ENCODE results near the gene WNT3A. TPM values are rescaled to one million over a fixed set of nuclear protein-coding genes. Genes with fewer than 3 reads are reported as not detected.

The WNT3A gene
- total RNA-seq, 1 experiment from 2014 or later = 1.0 TPM

GRCh38 chr1:227987181-227987580 lies 19.6 kb upstream of the WNT3A start:
- Histone ChIP-seq H3K4me1 (ENCODE audit: insufficient read depth, low read length) (no peaks in the 10 kb centered on the region), H3K9me3 (ENCODE audit: low read length) (peaks cover 5% of the 10 kb centered on the region), H3K27ac (ENCODE audit: low read length) (no peak overlapping the region), H3K27me3 (ENCODE audit: low read length) (peaks cover 14% of the 10 kb centered on the region; the same call in 1 of the 2 replicates), H3K4me2 (ENCODE audit: low read length) (no peak overlapping the region), H3F3A (ENCODE audit: low read length, unreplicated experiment) (no peaks in the 10 kb centered on the region), H2AFZ (ENCODE audit: low read length) (no peak overlapping the region), H3K4me3 (ENCODE audit: low read length) (no peak overlapping the region), H3K9me2 (replicated peaks; ENCODE audit: low read length) (no peaks in the 10 kb centered on the region), H3K79me2 (ENCODE audit: low read length) (no peaks in the 10 kb centered on the region), H4K20me1 (ENCODE audit: low read length) (no peaks in the 10 kb centered on the region), H3K36me3 (ENCODE audit: low read depth, low read length) (no peaks in the 10 kb centered on the region), H3K9ac (ENCODE audit: low read length) (no peak overlapping the region)
- POLR2A ChIA-PET (ENCODE audit: unreplicated experiment) = interaction anchor here (0.7 kb wide), 1 partner anchor 170 kb away, joined by 4 read pairs; no protein-coding TSS in a partner anchor
- intact Hi-C loops (cut with micrococcal nuclease) = no loop called here
- TF ChIP-seq, protein P1, sequence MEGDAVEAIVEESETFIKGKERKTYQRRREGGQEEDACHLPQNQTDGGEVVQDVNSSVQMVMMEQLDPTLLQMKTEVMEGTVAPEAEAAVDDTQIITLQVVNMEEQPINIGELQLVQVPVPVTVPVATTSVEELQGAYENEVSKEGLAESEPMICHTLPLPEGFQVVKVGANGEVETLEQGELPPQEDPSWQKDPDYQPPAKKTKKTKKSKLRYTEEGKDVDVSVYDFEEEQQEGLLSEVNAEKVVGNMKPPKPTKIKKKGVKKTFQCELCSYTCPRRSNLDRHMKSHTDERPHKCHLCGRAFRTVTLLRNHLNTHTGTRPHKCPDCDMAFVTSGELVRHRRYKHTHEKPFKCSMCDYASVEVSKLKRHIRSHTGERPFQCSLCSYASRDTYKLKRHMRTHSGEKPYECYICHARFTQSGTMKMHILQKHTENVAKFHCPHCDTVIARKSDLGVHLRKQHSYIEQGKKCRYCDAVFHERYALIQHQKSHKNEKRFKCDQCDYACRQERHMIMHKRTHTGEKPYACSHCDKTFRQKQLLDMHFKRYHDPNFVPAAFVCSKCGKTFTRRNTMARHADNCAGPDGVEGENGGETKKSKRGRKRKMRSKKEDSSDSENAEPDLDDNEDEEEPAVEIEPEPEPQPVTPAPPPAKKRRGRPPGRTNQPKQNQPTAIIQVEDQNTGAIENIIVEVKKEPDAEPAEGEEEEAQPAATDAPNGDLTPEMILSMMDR (conservative IDR thresholded peaks at IDR 0.05; ENCODE audit: low read depth, low read length) = no peak
- TF ChIP-seq EZH2 (IDR thresholded peaks at IDR 0.05; ENCODE audit: low read length, unreplicated experiment) (no peak), EZH2phosphoT487 (IDR thresholded peaks at IDR 0.05; ENCODE audit: borderline replicate concordance, low read length) (no peak)
- ATAC-seq (no peak), DNase-seq (no peak)
- CTCF ChIA-PET = no interaction called here
- no TSS peak for BruUV-seq (replicated peaks)

GRCh38 chr1:227994632-227995300 lies 12.0 kb upstream of the WNT3A start:
- Histone ChIP-seq H3K4me2 (ENCODE audit: low read length) (no peak overlapping the region), H3K4me1 (ENCODE audit: insufficient read depth, low read length) (no peaks in the 10 kb centered on the region), H3K79me2 (ENCODE audit: low read length) (no peaks in the 10 kb centered on the region), H2AFZ (ENCODE audit: low read length) (no peak overlapping the region), H3K9me2 (replicated peaks; ENCODE audit: low read length) (no peaks in the 10 kb centered on the region), H3K27me3 (ENCODE audit: low read length) (no peaks in the 10 kb centered on the region), H3K27ac (ENCODE audit: low read length) (no peak overlapping the region), H4K20me1 (ENCODE audit: low read length) (no peaks in the 10 kb centered on the region), H3K9me3 (ENCODE audit: low read length) (peaks cover 19% of the 10 kb centered on the region), H3K36me3 (ENCODE audit: low read depth, low read length) (no peaks in the 10 kb centered on the region), H3F3A (ENCODE audit: low read length, unreplicated experiment) (no peaks in the 10 kb centered on the region), H3K4me3 (ENCODE audit: low read length) (no peak overlapping the region), H3K9ac (ENCODE audit: low read length) (no peak overlapping the region)
- no peak for TF ChIP-seq EZH2phosphoT487 (IDR thresholded peaks at IDR 0.05; ENCODE audit: borderline replicate concordance, low read length)
- TF ChIP-seq, protein P1 (conservative IDR thresholded peaks at IDR 0.05; ENCODE audit: low read depth, low read length) = no peak
- no peak for TF ChIP-seq EZH2 (IDR thresholded peaks at IDR 0.05; ENCODE audit: low read length, unreplicated experiment)
- ChIA-PET CTCF (interaction anchor here (0.7 kb wide), 1 partner anchor 219 kb away, joined by 4 read pairs; no protein-coding TSS in a partner anchor), POLR2A (ENCODE audit: unreplicated experiment) (no interaction called here)
- no peak for ATAC-seq
- intact Hi-C loops (cut with micrococcal nuclease) = no loop called here
- BruUV-seq (replicated peaks) = no TSS peak
- no peak for DNase-seq

GRCh38 chr1:227996187-227996950 lies 10.4 kb upstream of the WNT3A start:
- TF ChIP-seq EZH2phosphoT487 (IDR thresholded peaks at IDR 0.05; ENCODE audit: borderline replicate concordance, low read length) = no peak
- H3K9me3 ChIP-seq (ENCODE audit: low read length) = peaks cover 17% of the 10 kb centered on the region
- no peak for ATAC-seq
- POLR2A ChIA-PET (ENCODE audit: unreplicated experiment) = no interaction called here
- no peaks in the 10 kb centered on the region for H3K4me1 ChIP-seq (ENCODE audit: insufficient read depth, low read length)
- H4K20me1 ChIP-seq (ENCODE audit: low read length) = no peaks in the 10 kb centered on the region
- no peak overlapping the region for H2AFZ ChIP-seq (ENCODE audit: low read length)
- no peak overlapping the region for H3K27ac ChIP-seq (ENCODE audit: low read length)
- H3K36me3 ChIP-seq (ENCODE audit: low read depth, low read length) = no peaks in the 10 kb centered on the region
- peak; percentile 34 for DNase-seq
- no peak overlapping the region for H3K4me2 ChIP-seq (ENCODE audit: low read length)
- no peaks in the 10 kb centered on the region for H3K27me3 ChIP-seq (ENCODE audit: low read length)
- CTCF ChIA-PET = no interaction called here
- no peak overlapping the region for H3K4me3 ChIP-seq (ENCODE audit: low read length)
- no peaks in the 10 kb centered on the region for H3F3A ChIP-seq (ENCODE audit: low read length, unreplicated experiment)
- no TSS peak for BruUV-seq (replicated peaks)
- H3K9me2 ChIP-seq (replicated peaks; ENCODE audit: low read length) = no peaks in the 10 kb centered on the region
- intact Hi-C loops (cut with micrococcal nuclease) = no loop called here
- H3K9ac ChIP-seq (ENCODE audit: low read length) = no peak overlapping the region
- no peaks in the 10 kb centered on the region for H3K79me2 ChIP-seq (ENCODE audit: low read length)

Measured in PC-3 (cell line).